Measurements from ENCODE around the gene ZNF462.

The ZNF462 gene

GRCh38 chr9:106906129-106906528, 43.2 kb downstream of the ZNF462 start:
- Histone ChIP-seq H3K27ac (ENCODE audit: low read depth, low read length) (no peak overlapping the region), H3K79me1 (ENCODE audit: low read length) (no peaks in the 10 kb centered on the region), H3K4me1 (ENCODE audit: control insufficient read depth, low read depth, low read length) (no peaks in the 10 kb centered on the region), H2BK5ac (ENCODE audit: low read length) (no peak overlapping the region), H4K5ac (ENCODE audit: low read length) (no peak overlapping the region), H3K4ac (ENCODE audit: low read depth, low read length) (no peak overlapping the region), H3K27me3 (ENCODE audit: insufficient read depth, low read length, poor library complexity) (no peaks in the 10 kb centered on the region), H2AK5ac (ENCODE audit: low read length) (no peak overlapping the region), H3K4me3 (ENCODE audit: low read length) (no peak overlapping the region), H3K9ac (ENCODE audit: low read length) (no peak overlapping the region), H3K23ac (ENCODE audit: low read length) (no peak overlapping the region), H3K36me3 (ENCODE audit: control insufficient read depth, insufficient read depth, low read length) (no peaks in the 10 kb centered on the region), H3K18ac (ENCODE audit: low read length) (no peak overlapping the region), H2BK120ac (ENCODE audit: low read depth, low read length) (no peak overlapping the region), H4K8ac (ENCODE audit: low read depth, low read length) (no peak overlapping the region), H3K79me2 (ENCODE audit: control insufficient read depth, insufficient read depth, low read length) (peaks cover 21% of the 10 kb centered on the region), H2BK15ac (replicated peaks; ENCODE audit: low read depth) (no peak overlapping the region), H3K4me2 (ENCODE audit: low read length) (no peak overlapping the region), H3K56ac (ENCODE audit: low read length) (no peak overlapping the region)
- no CpG with 5 or more reads among the region's 3 CpGs for WGBS (ENCODE audit: extremely low coverage, insufficient coverage, low lambda C conversion rate)
- DNase-seq: no peak

GRCh38 chr9:106911951-106912350, 49.0 kb downstream of the ZNF462 start:
- Histone ChIP-seq H3K4ac (ENCODE audit: low read depth, low read length) (peak overlapping the region; percentile 55), H3K27ac (ENCODE audit: low read depth, low read length) (no peak overlapping the region), H3K23ac (ENCODE audit: low read length) (no peak overlapping the region)

DNA sequence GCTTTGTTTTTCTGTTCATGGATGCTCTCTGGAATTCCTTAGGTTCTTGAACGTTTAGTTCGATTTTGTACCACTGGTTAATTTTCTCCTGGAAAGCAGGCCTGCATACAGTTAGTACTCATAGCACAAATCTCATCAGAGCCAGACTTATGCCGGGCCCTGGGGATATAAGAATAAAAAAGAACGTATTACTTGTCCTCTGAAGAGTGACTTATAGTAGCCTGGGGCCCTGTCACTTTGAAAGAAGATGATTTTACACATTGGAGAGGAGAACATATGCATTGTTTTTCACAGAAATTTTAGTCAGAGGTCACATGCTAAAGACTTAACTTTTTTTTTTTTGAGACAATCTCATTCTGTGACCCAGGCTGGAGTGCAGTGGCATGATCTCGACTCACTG, 50.3 kb downstream of the ZNF462 start:
- DNase-seq: no peak
- no peak overlapping the region for H2BK5ac ChIP-seq (ENCODE audit: low read length)
- no peak overlapping the region for H2BK120ac ChIP-seq (ENCODE audit: low read depth, low read length)
- H3K27ac ChIP-seq (ENCODE audit: low read depth, low read length): no peak overlapping the region
- H3K23ac ChIP-seq (ENCODE audit: low read length): no peak overlapping the region
- H4K8ac ChIP-seq (ENCODE audit: low read depth, low read length): no peak overlapping the region
- no peaks in the 10 kb centered on the region for H3K27me3 ChIP-seq (ENCODE audit: insufficient read depth, low read length, poor library complexity)
- H3K18ac ChIP-seq (ENCODE audit: low read length): no peak overlapping the region
- H3K79me2 ChIP-seq (ENCODE audit: control insufficient read depth, insufficient read depth, low read length): peaks cover 19% of the 10 kb centered on the region
- H3K79me1 ChIP-seq (ENCODE audit: low read length): peaks cover 6% of the 10 kb centered on the region
- no peaks in the 10 kb centered on the region for H3K36me3 ChIP-seq (ENCODE audit: control insufficient read depth, insufficient read depth, low read length)
- H3K4me3 ChIP-seq (ENCODE audit: low read length): no peak overlapping the region
- no peak overlapping the region for H3K9ac ChIP-seq (ENCODE audit: low read length)
- no peak overlapping the region for H3K4ac ChIP-seq (ENCODE audit: low read depth, low read length)
- H2BK15ac ChIP-seq (replicated peaks; ENCODE audit: low read depth): no peak overlapping the region
- peak overlapping the region; percentile 9 for H2AK5ac ChIP-seq (ENCODE audit: low read length)
- no peak overlapping the region for H3K56ac ChIP-seq (ENCODE audit: low read length)
- H3K4me1 ChIP-seq (ENCODE audit: control insufficient read depth, low read depth, low read length): peaks cover 10% of the 10 kb centered on the region
- no peak overlapping the region for H3K4me2 ChIP-seq (ENCODE audit: low read length)
- H4K5ac ChIP-seq (ENCODE audit: low read length): no peak overlapping the region
- no CpG with 5 or more reads among the region's 5 CpGs for WGBS (ENCODE audit: extremely low coverage, insufficient coverage, low lambda C conversion rate)

More at GRCh38 chr9:106911951-106912350, 49.0 kb downstream of the ZNF462 start:
- Histone ChIP-seq H4K8ac (ENCODE audit: low read depth, low read length) (no peak overlapping the region), H2BK15ac (replicated peaks; ENCODE audit: low read depth) (no peak overlapping the region), H3K9ac (ENCODE audit: low read length) (no peak overlapping the region), H3K79me2 (ENCODE audit: control insufficient read depth, insufficient read depth, low read length) (peaks cover 19% of the 10 kb centered on the region), H2AK5ac (ENCODE audit: low read length) (peak overlapping the region; percentile 6), H3K56ac (ENCODE audit: low read length) (no peak overlapping the region), H3K4me1 (ENCODE audit: control insufficient read depth, low read depth, low read length) (peaks cover 10% of the 10 kb centered on the region), H3K27me3 (ENCODE audit: insufficient read depth, low read length, poor library complexity) (no peaks in the 10 kb centered on the region), H2BK120ac (ENCODE audit: low read depth, low read length) (no peak overlapping the region), H3K79me1 (ENCODE audit: low read length) (peaks cover 6% of the 10 kb centered on the region), H2BK5ac (ENCODE audit: low read length) (no peak overlapping the region), H3K4me3 (ENCODE audit: low read length) (no peak overlapping the region), H3K18ac (ENCODE audit: low read length) (no peak overlapping the region), H3K4me2 (ENCODE audit: low read length) (no peak overlapping the region), H4K5ac (ENCODE audit: low read length) (no peak overlapping the region), H3K36me3 (ENCODE audit: control insufficient read depth, insufficient read depth, low read length) (no peaks in the 10 kb centered on the region)
- no peak for DNase-seq
- WGBS (ENCODE audit: extremely low coverage, insufficient coverage, low lambda C conversion rate): 100% methylated on average over 1 of the region's 6 CpGs

- H3K27ac ChIP-seq (ENCODE audit: low read depth, low read length): peak overlapping the region; percentile 15
- H3K18ac ChIP-seq (ENCODE audit: low read length): peak overlapping the region; percentile 97
- H3K27me3 ChIP-seq (ENCODE audit: insufficient read depth, low read length, poor library complexity): no peaks in the 10 kb centered on the region
- H3K9ac ChIP-seq (ENCODE audit: low read length): no peak overlapping the region
- H3K56ac ChIP-seq (ENCODE audit: low read length): peak overlapping the region; percentile 56
- H3K4me3 ChIP-seq (ENCODE audit: low read length): no peak overlapping the region
- H3K79me2 ChIP-seq (ENCODE audit: control insufficient read depth, insufficient read depth, low read length): peaks cover 21% of the 10 kb centered on the region
- H4K8ac ChIP-seq (ENCODE audit: low read depth, low read length): no peak overlapping the region
- H3K79me1 ChIP-seq (ENCODE audit: low read length): peaks cover 6% of the 10 kb centered on the region
- WGBS (ENCODE audit: extremely low coverage, insufficient coverage, low lambda C conversion rate): no CpG with 5 or more reads among the region's 3 CpGs
- no peak overlapping the region for H3K4me2 ChIP-seq (ENCODE audit: low read length)
- no peak overlapping the region for H2BK15ac ChIP-seq (replicated peaks; ENCODE audit: low read depth)
- H2AK5ac ChIP-seq (ENCODE audit: low read length): no peak overlapping the region
- H3K4me1 ChIP-seq (ENCODE audit: control insufficient read depth, low read depth, low read length): peaks cover 10% of the 10 kb centered on the region
- no peak overlapping the region for H4K5ac ChIP-seq (ENCODE audit: low read length)
- H2BK5ac ChIP-seq (ENCODE audit: low read length): peak overlapping the region; percentile 85
- DNase-seq: no peak
- no peak overlapping the region for H3K23ac ChIP-seq (ENCODE audit: low read length)
- H2BK120ac ChIP-seq (ENCODE audit: low read depth, low read length): peak overlapping the region; percentile 92
- H3K4ac ChIP-seq (ENCODE audit: low read depth, low read length): peak overlapping the region; percentile 91
- no peaks in the 10 kb centered on the region for H3K36me3 ChIP-seq (ENCODE audit: control insufficient read depth, insufficient read depth, low read length)
Observed at GRCh38 chr9:106915851-106916250, 52.9 kb downstream of the ZNF462 start.

DNA sequence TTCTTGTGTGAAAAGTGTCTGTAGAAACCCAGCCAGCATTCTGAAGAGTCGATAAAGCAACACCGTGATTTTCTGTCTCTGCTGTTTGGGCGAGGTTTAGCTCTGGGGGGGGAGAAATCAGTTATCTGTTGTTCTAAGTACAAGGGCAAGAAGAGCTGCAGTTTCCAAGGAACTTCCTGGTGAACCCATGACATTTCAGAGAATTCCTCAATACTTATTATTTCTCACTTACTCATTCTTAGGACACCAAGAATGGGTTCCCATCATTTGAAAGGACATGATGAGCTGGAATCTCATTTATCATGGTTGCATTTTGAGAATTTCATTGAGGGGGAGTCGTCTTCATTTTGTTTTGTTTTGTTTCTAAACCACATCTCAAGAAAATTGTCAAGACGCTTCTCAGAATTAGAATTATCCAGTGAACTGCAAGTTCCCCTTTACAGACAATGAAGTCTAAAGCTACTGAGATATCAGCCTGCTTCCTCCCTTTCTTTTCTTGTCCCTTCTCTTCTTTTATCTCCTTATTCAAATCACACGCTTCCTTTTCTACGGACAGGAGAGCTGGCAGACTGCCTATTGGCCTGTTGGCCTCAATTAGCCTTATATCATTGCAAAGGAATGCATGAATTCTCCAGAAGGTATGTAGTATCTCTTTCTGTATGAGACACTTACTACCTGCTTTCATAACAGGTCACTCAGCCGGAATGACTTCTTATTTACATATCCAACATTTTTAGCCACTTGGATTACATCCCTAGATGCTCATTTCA, 53.7 kb downstream of the ZNF462 start:
- Histone ChIP-seq H3K27me3 (ENCODE audit: insufficient read depth, low read length, poor library complexity) (no peaks in the 10 kb centered on the region), H3K4me3 (ENCODE audit: low read length) (no peak overlapping the region), H2AK5ac (ENCODE audit: low read length) (no peak overlapping the region), H4K8ac (ENCODE audit: low read depth, low read length) (peak overlapping the region; percentile 28), H3K9ac (ENCODE audit: low read length) (no peak overlapping the region), H3K18ac (ENCODE audit: low read length) (peak overlapping the region; percentile 97), H3K79me2 (ENCODE audit: control insufficient read depth, insufficient read depth, low read length) (peaks cover 19% of the 10 kb centered on the region), H2BK120ac (ENCODE audit: low read depth, low read length) (peak overlapping the region; percentile 92), H3K79me1 (ENCODE audit: low read length) (peaks cover 6% of the 10 kb centered on the region), H3K56ac (ENCODE audit: low read length) (no peak overlapping the region), H2BK15ac (replicated peaks; ENCODE audit: low read depth) (no peak overlapping the region), H3K36me3 (ENCODE audit: control insufficient read depth, insufficient read depth, low read length) (no peaks in the 10 kb centered on the region), H3K4me1 (ENCODE audit: control insufficient read depth, low read depth, low read length) (peaks cover 12% of the 10 kb centered on the region), H3K23ac (ENCODE audit: low read length) (no peak overlapping the region), H4K5ac (ENCODE audit: low read length) (no peak overlapping the region), H3K4ac (ENCODE audit: low read depth, low read length) (peak overlapping the region; percentile 79), H2BK5ac (ENCODE audit: low read length) (peak overlapping the region; percentile 56), H3K27ac (ENCODE audit: low read depth, low read length) (peak overlapping the region; percentile 15), H3K4me2 (ENCODE audit: low read length) (no peak overlapping the region)
- DNase-seq: peak; percentile 98
- WGBS (ENCODE audit: extremely low coverage, insufficient coverage, low lambda C conversion rate): no CpG with 5 or more reads among the region's 8 CpGs

Data from mesendoderm (in vitro differentiated cells).